Iris pigment epithelial cell (primary cell): Measurements from ENCODE around the gene SPRYD3.
A peak's percentile ranks its signal among the peaks of the same experiment; 100 is the strongest.

ENCODE experiments used
- DNase-seq: peaks from one replicate; pipeline ENCODE4 v3.0.0-alpha.2; 2011; ENCODE audit warnings: low read depth

SPRYD3 gene

DNA sequence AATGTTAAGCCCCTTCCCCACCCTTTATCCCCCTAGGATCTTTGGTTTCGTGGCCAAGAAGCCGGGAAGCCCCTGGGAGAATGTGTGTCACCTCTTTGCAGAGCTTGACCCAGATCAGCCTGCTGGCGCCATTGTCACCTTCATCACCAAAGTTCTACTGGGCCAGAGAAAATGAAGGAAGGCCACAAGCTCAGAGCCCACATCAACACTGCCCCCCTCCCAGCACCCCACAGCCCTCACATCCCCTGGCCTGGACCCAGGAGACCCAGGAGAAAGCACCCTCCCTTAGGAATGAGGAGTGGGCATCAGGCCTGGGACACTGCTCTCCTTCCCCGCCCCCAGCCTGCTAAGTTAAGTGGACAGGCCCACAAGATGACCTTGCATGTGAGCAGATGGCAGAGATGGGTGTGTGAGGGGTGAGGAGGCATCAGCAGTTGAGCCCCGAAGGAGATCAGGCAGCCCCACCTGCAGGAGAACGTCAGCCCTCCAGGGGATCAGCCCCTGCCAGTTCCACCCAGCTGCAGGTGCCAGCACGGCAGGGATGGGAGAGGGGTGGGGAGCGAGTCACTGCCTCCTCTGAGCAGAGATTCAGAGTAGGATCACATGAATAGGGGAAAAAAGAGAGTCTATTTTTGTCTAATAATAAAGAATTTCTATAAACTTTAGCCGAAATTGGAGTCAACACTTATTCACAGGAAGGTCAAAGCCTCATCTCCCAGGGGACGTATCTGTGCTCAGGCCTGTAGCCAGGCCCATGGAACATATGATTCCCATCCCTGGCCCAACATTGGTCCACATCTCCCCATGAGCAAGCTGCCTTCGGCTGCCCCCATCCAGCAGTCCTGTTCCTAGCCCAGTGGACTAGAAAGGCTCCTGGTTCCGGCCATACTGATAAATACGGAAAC is 15.2 kb downstream of the SPRYD3 start:
- no peak for DNase-seq

DNA sequence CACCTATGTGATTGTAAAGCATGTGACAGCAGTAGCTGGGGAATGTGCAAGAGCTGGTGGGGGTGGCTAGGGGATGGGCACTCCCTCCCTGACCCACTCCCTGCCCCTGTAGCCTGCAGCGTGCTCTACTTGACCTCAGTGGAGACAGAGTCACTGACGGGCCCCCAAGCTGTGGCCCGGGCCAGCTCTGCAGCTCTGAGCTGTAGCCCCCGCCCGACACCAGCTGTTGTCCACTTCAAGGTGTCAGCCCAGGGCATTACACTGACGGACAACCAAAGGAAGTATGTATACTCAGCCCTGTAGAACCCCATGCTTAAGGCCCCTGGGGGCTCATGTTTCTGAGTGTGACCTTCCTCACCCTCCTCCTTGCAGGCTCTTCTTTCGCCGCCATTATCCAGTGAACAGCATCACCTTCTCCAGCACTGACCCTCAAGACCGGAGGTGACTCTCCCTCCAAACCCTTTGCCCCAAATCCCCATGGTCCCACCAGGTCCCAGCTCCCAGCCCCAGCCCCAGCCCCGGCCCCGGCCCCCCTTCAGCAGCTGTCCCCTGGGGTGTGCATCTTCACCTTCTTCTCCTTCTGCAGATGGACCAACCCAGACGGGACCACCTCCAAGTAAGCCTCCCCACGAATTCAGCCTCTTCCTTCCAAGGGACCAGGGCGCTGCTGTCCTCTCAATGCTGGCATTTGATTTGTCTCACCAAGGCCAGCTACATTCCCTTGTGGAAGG is 16.0 kb downstream of the SPRYD3 start:
- DNase-seq, result no peak

GRCh38 chr12:53062011-53062961 is 16.9 kb downstream of the SPRYD3 start:
- DNase-seq, result no peak

GRCh38 chr12:53061404-53062010 is 17.7 kb downstream of the SPRYD3 start:
- DNase-seq, result no peak

DNA sequence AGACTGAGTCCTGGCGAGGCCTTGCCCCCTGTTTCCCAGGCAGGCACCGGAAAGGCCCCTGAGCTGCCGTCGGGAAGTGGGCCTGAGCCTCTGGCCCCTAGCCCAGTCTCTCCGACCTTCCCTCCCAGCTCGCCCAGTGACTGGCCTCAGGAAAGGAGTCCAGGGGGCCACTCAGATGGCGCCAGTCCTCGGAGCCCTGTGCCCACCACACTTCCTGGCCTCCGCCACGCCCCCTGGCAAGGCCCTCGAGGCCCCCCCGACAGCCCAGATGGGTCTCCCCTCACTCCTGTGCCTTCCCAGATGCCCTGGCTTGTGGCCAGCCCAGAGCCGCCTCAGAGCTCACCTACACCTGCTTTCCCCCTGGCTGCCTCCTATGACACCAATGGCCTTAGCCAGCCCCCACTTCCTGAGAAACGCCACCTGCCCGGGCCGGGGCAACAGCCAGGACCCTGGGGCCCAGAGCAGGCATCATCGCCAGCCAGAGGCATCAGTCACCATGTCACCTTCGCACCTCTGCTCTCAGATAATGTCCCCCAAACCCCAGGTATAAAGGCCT is 18.4 kb downstream of the SPRYD3 start:
- no peak for DNase-seq

DNA sequence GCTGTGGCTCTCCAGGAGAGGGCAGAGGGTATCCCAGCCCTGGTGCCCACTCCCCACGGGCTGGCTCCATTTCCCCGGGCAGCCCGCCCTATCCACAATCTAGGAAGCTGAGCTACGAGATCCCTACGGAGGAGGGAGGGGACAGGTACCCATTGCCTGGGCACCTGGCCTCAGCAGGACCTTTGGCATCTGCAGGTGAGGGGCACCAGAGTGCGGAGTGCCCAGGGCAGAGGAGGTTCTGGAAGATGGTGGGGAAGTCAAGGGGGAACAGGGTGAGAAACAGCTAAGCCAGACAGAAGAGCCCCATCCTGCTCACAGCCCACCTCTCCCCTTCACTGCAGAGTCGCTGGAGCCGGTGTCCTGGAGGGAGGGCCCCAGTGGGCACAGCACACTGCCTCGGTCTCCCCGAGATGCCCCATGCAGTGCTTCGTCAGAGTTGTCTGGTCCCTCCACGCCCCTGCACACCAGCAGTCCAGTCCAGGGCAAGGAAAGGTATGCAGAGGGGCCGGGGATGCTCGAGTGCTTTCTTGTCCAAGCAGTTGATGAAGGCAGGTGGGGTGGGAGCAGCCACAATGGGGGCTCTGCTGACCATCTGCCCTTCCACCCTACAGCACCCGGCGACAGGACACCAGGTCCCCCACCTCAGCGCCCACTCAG is 19.0 kb downstream of the SPRYD3 start:
- DNase-seq, result no peak

DNA sequence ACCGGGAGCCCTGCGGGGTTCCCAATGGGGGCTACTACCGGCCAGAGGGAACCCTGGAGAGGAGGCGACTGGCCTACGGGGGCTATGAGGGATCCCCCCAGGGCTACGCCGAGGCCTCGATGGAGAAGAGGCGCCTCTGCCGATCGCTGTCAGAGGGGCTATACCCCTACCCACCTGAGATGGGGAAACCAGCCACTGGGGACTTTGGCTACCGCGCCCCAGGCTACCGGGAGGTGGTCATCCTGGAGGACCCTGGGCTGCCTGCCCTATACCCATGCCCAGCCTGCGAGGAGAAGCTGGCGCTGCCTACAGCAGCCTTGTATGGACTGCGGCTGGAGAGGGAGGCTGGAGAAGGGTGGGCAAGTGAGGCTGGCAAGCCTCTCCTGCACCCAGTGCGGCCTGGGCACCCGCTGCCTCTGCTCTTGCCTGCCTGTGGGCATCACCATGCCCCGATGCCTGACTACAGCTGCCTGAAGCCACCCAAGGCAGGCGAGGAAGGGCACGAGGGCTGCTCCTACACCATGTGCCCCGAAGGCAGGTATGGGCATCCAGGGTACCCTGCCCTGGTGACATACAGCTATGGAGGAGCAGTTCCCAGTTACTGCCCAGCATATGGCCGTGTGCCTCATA is 19.6 kb downstream of the SPRYD3 start:
- no peak for DNase-seq

- no peak for DNase-seq
Measured at GRCh38 chr12:53058674-53059433, 20.3 kb downstream of the SPRYD3 start.

- no peak for DNase-seq
Measured at GRCh38 chr12:53057816-53058500, 21.2 kb downstream of the SPRYD3 start.

GRCh38 chr12:53056901-53057300 is 22.3 kb downstream of the SPRYD3 start:
- DNase-seq, result no peak

GRCh38 chr12:53056296-53056695 is 22.9 kb downstream of the SPRYD3 start:
- no peak for DNase-seq

- DNase-seq, result no peak
Measured at GRCh38 chr12:53055471-53056266, 23.5 kb downstream of the SPRYD3 start.

DNA sequence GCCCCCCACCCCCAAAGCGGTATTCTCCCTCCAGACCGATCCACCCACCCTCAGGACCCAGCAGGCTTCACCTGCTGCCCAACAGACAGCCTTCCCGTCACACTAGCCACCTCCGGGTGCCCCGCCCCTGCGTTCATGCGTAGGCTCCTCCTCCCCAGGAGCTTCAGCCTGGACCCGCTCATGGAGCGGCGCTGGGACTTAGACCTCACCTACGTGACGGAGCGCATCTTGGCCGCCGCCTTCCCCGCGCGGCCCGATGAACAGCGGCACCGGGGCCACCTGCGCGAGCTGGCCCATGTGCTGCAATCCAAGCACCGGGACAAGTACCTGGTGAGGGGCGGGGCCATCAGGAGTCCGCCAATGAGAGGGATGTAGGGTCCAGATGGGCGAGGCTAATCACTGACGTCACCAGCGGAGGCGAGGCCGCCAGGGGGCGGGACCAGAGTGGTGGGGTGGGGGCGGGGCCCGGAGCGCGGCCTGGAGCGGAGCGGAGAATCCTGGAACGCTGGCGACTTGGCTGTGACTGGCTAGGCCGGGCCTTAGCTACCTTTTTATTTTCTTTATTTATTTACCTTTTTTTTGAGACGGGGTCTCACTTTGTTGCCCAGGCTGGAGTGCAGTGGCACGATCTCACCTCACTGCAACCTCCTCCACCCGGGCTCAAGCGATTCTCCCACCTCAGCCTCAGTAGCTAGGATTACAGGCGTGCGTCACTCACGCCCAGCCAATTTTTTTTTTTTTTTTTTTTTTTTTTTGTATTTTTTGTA is 24.9 kb downstream of the SPRYD3 start:
- peak; percentile 89 for DNase-seq

- peak; percentile 31 for DNase-seq
Measured at GRCh38 chr12:53053218-53054111, 25.7 kb downstream of the SPRYD3 start.

- DNase-seq, result peak; percentile 85
Measured at GRCh38 chr12:53052419-53053217, 26.6 kb downstream of the SPRYD3 start.
